ENCODE measurements around the gene DGCR6L.

Gene DGCR6L

DNA sequence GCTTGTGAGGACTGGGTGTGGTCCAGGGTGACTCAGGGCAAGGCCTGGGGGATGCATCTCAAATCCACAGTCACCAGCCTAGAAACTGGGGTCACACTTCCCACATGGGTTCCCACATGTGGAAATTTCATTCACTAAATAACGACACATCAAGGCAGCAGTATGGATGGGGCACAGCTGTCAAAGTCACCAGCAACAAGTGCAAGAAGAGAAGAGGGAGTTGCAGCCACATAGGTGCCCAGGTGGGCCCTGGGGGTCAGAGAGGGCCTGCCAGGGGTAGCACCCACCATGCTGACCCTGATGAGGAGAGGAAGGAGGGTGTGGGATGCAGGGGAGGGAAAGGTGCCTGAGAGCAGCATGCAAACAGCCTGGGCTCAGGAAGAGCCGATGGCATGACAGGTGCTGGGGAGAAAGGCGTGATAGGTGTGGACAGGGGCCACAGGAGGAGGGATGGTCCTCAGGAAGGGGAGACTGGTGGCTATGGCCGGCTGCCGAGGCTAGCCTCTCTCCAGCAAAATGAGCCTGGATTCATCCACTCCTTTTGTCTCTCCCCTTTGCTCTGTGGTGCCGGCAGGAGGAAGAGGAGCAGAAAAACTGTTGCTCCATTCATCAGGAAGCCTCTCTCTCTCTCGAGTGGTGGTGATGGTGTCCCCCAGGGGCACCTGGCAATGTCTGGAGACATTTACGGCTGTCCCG lies 22.3 kb downstream of the DGCR6L start:
- no peak for DNase-seq (ENCODE audit: extremely low read depth, low read depth)
- no peak overlapping the region for H3K4me3 ChIP-seq (replicated peaks; ENCODE audit: low read depth, low read length)
- TF ChIP-seq, protein P1, sequence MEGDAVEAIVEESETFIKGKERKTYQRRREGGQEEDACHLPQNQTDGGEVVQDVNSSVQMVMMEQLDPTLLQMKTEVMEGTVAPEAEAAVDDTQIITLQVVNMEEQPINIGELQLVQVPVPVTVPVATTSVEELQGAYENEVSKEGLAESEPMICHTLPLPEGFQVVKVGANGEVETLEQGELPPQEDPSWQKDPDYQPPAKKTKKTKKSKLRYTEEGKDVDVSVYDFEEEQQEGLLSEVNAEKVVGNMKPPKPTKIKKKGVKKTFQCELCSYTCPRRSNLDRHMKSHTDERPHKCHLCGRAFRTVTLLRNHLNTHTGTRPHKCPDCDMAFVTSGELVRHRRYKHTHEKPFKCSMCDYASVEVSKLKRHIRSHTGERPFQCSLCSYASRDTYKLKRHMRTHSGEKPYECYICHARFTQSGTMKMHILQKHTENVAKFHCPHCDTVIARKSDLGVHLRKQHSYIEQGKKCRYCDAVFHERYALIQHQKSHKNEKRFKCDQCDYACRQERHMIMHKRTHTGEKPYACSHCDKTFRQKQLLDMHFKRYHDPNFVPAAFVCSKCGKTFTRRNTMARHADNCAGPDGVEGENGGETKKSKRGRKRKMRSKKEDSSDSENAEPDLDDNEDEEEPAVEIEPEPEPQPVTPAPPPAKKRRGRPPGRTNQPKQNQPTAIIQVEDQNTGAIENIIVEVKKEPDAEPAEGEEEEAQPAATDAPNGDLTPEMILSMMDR (IDR thresholded peaks at IDR 0.05; ENCODE audit: low read depth, low read length, missing control alignments) = no peak

DNA sequence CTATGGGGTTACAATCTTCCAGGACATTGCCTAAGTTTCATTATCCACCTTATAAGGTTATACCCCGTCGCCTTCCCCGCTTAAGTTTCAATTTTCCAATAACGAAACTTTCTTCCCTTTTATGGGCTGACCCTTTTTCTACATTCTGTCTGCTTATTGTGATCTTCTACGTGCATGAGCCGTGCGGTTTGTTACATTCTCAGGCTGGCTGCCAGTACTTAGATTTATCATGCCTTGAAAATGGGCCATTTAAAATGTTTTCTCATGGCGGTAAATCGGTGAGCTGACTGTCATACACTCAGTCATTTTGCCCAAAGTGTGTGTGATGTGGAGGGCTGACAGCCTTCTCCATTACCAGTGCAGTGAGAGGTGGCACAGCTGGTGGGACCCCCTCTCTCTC lies 23.3 kb downstream of the DGCR6L start:
- TF ChIP-seq, protein P1 (IDR thresholded peaks at IDR 0.05; ENCODE audit: low read depth, low read length, missing control alignments) = no peak
- H3K4me3 ChIP-seq (replicated peaks; ENCODE audit: low read depth, low read length) = no peak overlapping the region
- no peak for DNase-seq (ENCODE audit: extremely low read depth, low read depth)

DNA sequence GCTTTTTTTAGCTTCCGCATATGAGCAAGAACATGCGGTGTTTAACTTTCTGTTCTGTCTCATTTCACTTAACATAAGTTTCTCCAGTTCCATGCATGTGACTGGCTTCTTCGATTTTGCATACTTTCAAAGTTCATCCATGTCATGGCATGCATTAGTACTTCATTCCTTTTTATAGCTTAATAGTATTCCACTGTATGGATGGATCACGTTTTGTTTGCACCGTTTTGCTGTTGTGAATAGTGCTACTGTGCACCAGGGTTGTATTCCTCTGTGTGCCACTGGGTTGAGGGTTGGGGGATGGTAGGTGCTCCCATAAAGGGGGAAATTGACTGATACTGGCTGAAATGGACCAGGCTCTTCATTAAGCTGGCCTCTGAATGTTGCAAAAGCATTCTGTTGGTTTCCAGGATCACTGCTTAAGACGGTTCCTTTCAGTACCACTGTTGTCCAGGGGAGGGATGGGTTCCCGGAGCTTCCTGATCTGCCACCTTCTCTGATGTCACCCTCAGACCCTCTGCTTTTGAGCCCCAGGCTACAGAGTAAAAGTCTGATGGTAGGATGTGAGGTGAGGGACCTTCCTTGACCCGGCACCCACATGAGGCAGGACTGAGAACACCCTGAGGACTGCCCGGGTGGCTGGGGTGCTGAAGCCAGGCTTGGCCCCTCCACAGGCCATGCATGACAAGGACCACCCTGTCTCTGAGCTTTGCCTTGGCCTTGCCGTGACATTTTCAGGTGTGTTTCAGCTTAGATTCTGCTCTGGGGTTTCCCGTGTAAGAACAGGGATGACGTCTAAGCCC lies 24.4 kb downstream of the DGCR6L start:
- no peak for DNase-seq (ENCODE audit: extremely low read depth, low read depth)
- TF ChIP-seq, protein P1 (IDR thresholded peaks at IDR 0.05; ENCODE audit: low read depth, low read length, missing control alignments) = no peak
- H3K4me3 ChIP-seq (replicated peaks; ENCODE audit: low read depth, low read length) = no peak overlapping the region

DNA sequence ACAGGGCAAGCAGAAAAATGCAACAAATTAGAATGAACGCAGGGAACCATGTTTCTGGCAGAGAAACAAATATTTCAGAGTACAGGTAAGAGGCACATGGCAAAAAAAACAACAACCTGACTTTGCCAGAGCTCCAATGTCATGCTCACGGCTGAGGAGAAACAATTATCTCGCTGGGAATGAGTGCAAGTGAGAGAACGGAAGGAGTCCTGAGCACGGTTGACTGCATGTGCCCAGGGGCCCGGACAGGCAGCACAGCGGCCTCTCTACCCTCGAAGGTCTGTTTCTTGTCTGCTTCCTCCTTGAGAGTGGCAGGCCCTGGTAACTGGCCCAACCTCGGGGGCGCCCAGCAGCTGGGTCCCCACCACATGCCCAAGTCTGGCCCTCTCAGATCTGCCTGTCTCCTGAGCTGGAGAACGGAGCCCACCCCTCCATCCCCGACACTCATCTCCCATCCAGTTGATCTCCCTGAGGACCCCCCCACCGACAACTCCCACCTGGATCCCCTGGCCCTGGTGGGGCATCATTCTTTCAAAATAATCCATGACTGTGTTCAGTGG lies 27.1 kb downstream of the DGCR6L start:
- H3K4me3 ChIP-seq (replicated peaks; ENCODE audit: low read depth, low read length) = no peak overlapping the region
- TF ChIP-seq, protein P1 (IDR thresholded peaks at IDR 0.05; ENCODE audit: low read depth, low read length, missing control alignments) = no peak
- DNase-seq (ENCODE audit: extremely low read depth, low read depth) = no peak

DNA sequence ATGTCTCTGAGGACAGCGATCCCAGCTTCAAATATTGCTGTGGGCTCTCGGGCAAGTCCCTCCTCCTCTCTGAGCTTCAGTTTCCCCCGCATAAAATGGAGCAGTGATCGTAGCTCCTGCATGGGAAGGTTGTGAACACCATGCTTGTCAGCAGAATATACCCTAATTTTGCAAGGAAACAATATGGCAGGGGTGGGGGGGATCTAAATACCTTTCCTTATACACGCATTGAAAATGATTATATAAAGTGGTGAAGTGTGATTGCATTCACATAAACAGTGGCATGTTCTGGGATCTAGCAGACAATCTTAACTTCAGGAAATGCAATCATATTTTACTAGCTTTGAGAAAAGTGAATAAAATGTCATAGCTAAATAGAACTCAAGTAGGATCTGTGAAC lies 27.8 kb downstream of the DGCR6L start:
- H3K4me3 ChIP-seq (replicated peaks; ENCODE audit: low read depth, low read length) = no peak overlapping the region
- DNase-seq (ENCODE audit: extremely low read depth, low read depth) = no peak
- TF ChIP-seq, protein P1 (IDR thresholded peaks at IDR 0.05; ENCODE audit: low read depth, low read length, missing control alignments) = no peak

DNA sequence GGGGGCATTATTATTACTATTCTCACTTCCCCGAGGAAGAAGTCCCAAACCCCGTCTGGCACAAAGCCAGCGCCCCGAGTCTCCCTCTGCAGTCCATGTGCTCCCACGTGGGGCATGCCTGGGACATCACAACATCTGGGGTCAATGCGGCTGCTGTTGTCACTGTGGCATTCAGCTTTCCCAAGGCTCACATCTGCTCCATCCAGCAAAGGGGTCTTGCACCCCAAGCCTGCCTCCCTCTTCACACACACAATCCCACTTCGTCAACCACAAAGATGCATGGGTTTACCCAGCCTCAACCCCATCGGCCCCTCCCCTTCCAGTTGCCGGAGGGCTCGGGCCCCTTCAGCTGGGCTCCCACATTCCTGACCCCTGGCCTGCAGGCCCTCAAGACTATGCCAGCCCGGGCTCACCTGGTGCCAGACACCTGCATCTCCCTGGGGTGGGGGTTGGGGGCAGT lies 28.2 kb downstream of the DGCR6L start:
- TF ChIP-seq, protein P1 (IDR thresholded peaks at IDR 0.05; ENCODE audit: low read depth, low read length, missing control alignments) = no peak
- peak; percentile 24 for DNase-seq (ENCODE audit: extremely low read depth, low read depth)
- H3K4me3 ChIP-seq (replicated peaks; ENCODE audit: low read depth, low read length) = no peak overlapping the region
